Right lobe of liver (tissue), 6 donors: ENCODE measurements around the gene TLE4. TPM values are rescaled to one million over a fixed set of nuclear protein-coding genes. Genes with fewer than 3 reads are reported as not detected.

Experiments used
- ATAC-seq, 4 donors: fragments of 200-7000 bp; cut with Tn5 transposase; one replicate each; pipeline ENCODE4 v1.9.1; 2020; ENCODE audit warnings: mild to moderate bottlenecking in 4 of 4, moderate library complexity in 4 of 4
- DNase-seq, 3 donors: peaks; one replicate each; pipeline ENCODE4 v3.0.0-alpha.2; 2020
- H3K27ac ChIP-seq, 3 donors: fragments of 200-600 bp; one replicate each; pipeline ENCODE4 v1.8.0; 2022
- H3K27me3 ChIP-seq, 2 donors: fragments of 200-600 bp; one replicate each; pipeline ENCODE4 v1.8.0; 2022
- H3K36me3 ChIP-seq, 4 donors: fragments of 200-600 bp; sonication (generic) in 1 of 4; one replicate each; pipeline versions ENCODE4 v1.5.1 to v1.8.0; 2017 to 2022; ENCODE audit warnings: control low read depth in 1 of 4
- H3K4me1 ChIP-seq, 4 donors: fragments of 200-600 bp; sonication (generic) in 1 of 4; one replicate each; pipeline versions ENCODE4 v1.5.1 to v1.8.0; 2017 to 2022; ENCODE audit warnings: control low read depth in 1 of 4
- H3K4me3 ChIP-seq, 3 donors: fragments of 200-600 bp; one replicate each; pipeline ENCODE4 v1.8.0; 2022
- H3K9me3 ChIP-seq, 4 donors: fragments of 200-600 bp; sonication (generic) in 1 of 4; one replicate each; pipeline versions ENCODE4 v1.5.1 to v1.8.0; 2017 to 2022; ENCODE audit warnings: control low read depth in 1 of 4
- POLR2A ChIP-seq: fragments of 450-650 bp; IDR thresholded peaks from one replicate; pipeline ENCODE4 v1.6.1; 2017; ENCODE audit warnings: antibody characterized with exemption, mild to moderate bottlenecking
- WGBS: methylation state at CpG from one replicate; pipeline ENCODE4 v1.1.6; 2018; ENCODE audit warnings: low coverage, low lambda C conversion rate; ENCODE audit not compliant: insufficient coverage; ENCODE audit errors: missing lambda C conversion rate; 5-methylcytosine and 5-hydroxymethylcytosine counted together
- intact Hi-C, 2 donors: fragments of 100-400 bp; cut with DNase I; formaldehyde crosslinking; loops; one replicate each; pipeline versions ENCODE4 v1.11.2 to v1.14.1; 2022
- total RNA-seq, 6 experiments: library from RNA; depleted of rRNA in 2 of 6; stranded (reverse); fragments of >200 nt in 2 of 6; fragmentation: NEBNext Ultra II Directional in 3 of 6; extraction: Animal tissue kit (Norgen Biotek cat#: 25700) in 3 of 6; gene quantifications; one replicate each; pipeline versions ENCODE4 v1.1.0 to v1.2.4, GENCODE V29; 2016 to 2023
- TF ChIP-seq, protein P1 (sequence below), 4 donors: fragments of 200-600 bp in 3 of 4; fragments of 450-650 bp in 1 of 4; IDR thresholded peaks; one replicate each; pipeline versions ENCODE4 v1.5.1 to v1.8.0; 2016 to 2022; ENCODE audit warnings: antibody characterized with exemption in 4 of 4, mild to moderate bottlenecking in 2 of 4
- donor health status: DM: no; HTN: yes; CAD: no.
- donor health status: DM: no; HTN: no; CAD: no.
- donor health status: DM: no; HTN: no; CAD: no.
- donor health status: DM: no; HTN: yes; CAD: no.
- donor health status: DM: no; HTN: yes; CAD: no.

Gene TLE4
- total RNA-seq, 6 experiments from 2014 or later, result 2.9 to 8.3 (median 5.7) TPM

DNA sequence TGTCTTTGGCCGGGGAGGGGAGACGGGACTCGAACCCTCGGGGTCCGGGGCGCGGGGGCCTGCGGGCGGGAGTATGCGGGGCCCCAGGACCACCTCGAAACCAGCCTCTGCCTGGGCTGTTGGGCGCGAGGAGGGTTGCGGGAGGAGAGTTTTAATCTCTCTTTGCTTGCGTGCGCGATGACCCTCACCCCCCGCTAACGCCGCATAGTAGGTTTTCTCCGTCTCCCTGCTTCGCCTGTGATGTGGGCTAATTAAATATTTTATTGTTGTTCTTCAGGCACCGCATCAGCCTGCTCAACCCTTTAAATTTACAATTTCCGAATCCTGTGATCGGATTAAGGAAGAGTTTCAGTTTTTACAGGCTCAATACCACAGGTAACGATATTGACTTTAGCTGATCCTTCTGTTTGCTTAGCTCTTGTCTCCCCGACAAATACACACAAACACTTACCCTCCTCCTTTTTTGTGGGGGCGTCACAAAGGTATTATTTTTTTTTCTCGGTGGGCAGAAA is 1.7 kb downstream of the TLE4 start:
- Histone ChIP-seq H3K4me3 (peak overlapping the region; percentile 72 to 83 (median 82)), H3K27me3 (no peaks in the 10 kb centered on the region), H3K9me3 (no peaks in the 10 kb centered on the region), H3K36me3 (no peaks in the 10 kb centered on the region), H3K27ac (peak overlapping the region; percentile 88 to 95 (median 93)), H3K4me1 (peaks cover 0 to 7% (median 0%) of the 10 kb centered on the region in 4 donors)
- intact Hi-C loops, result no loop called here
- DNase-seq (peak in 1 of 3 donors; percentile 70), ATAC-seq (no peak)
- WGBS, result 3% methylated on average over 16 of the region's 29 CpGs
- TF ChIP-seq, protein P1, sequence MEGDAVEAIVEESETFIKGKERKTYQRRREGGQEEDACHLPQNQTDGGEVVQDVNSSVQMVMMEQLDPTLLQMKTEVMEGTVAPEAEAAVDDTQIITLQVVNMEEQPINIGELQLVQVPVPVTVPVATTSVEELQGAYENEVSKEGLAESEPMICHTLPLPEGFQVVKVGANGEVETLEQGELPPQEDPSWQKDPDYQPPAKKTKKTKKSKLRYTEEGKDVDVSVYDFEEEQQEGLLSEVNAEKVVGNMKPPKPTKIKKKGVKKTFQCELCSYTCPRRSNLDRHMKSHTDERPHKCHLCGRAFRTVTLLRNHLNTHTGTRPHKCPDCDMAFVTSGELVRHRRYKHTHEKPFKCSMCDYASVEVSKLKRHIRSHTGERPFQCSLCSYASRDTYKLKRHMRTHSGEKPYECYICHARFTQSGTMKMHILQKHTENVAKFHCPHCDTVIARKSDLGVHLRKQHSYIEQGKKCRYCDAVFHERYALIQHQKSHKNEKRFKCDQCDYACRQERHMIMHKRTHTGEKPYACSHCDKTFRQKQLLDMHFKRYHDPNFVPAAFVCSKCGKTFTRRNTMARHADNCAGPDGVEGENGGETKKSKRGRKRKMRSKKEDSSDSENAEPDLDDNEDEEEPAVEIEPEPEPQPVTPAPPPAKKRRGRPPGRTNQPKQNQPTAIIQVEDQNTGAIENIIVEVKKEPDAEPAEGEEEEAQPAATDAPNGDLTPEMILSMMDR (IDR thresholded peaks at IDR 0.05), result no peak
- no peak for TF ChIP-seq POLR2A

DNA sequence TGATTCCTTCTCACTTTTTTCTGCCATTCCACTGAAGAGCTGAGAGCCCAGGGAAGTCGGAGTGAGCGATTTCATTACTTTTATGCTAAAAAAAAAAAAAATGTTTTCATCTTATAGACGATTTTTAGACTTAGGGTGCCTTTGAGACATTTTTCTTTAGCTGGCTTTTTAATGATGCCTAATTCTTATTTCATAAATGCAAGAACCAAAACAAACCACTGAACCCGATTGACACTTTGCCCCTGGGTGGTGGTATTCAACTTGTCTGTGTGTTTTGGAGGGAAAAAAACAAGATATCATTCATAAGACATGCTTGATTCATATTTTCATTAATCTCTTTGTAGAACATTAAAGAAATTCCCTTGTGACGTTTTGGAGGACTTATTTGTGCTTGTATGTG is 2.4 kb downstream of the TLE4 start:
- ATAC-seq (no peak), DNase-seq (no peak)
- no peaks in the 10 kb centered on the region for H3K36me3 ChIP-seq
- no peaks in the 10 kb centered on the region for H3K27me3 ChIP-seq
- H3K27ac ChIP-seq, result peak overlapping the region in 1 of 3 donors; percentile 95
- no peak for TF ChIP-seq POLR2A
- TF ChIP-seq, protein P1 (IDR thresholded peaks at IDR 0.05), result no peak
- H3K4me3 ChIP-seq, result peak overlapping the region in 2 of 3 donors; percentile 72 to 82
- H3K4me1 ChIP-seq, result peaks cover 0 to 7% (median 0%) of the 10 kb centered on the region in 4 donors
- no peaks in the 10 kb centered on the region for H3K9me3 ChIP-seq
- intact Hi-C loops, result no loop called here
- WGBS, result 53% methylated on average over 5 of the region's 5 CpGs

DNA sequence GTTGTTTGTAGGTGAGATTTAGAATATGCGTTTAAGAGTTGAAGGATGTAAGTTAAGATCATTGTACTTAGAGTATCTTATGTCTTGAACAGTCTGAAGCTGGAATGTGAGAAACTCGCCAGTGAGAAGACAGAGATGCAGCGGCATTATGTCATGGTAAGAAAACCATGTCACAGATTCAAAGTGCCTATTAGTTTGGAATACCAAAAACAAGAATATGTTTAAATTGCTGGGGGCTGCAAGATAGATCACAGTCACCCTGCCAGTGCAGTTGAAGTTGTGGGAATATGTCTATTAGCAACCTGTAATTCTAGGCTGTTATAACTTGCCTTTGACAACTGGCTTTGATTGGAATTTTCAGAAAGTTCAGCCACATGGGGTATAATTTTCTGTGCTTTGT is 3.0 kb downstream of the TLE4 start:
- Histone ChIP-seq H3K4me1 (peaks cover 0 to 7% (median 0%) of the 10 kb centered on the region in 4 donors), H3K4me3 (no peak overlapping the region), H3K27me3 (no peaks in the 10 kb centered on the region), H3K9me3 (no peaks in the 10 kb centered on the region), H3K36me3 (no peaks in the 10 kb centered on the region), H3K27ac (no peak overlapping the region)
- 88% methylated on average over 3 of the region's 3 CpGs for WGBS
- TF ChIP-seq POLR2A, result no peak
- TF ChIP-seq, protein P1 (IDR thresholded peaks at IDR 0.05), result no peak
- DNase-seq (no peak), ATAC-seq (no peak)
- intact Hi-C loops, result no loop called here

DNA sequence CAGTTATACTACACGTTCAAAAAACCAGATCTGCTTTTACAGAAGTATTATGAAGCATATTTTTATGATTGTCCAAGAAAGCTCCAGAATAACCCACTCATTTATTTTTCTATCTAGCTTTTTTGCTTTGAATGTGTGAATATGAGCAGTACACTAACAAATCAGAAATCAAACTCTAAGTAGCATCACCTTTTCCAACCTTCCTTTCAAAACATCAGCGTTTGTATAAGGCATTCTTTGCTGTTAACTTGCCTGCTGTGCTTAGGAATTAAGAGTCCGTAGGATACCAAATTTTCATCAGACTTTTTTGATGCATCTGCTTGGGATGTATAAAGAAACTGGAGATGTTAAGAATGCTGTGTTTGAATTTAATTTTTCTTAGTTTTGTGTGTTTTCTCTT is 3.8 kb downstream of the TLE4 start:
- 62% methylated on average over 3 of the region's 3 CpGs for WGBS
- intact Hi-C loops, result no loop called here

More for the DNA sequence above, 3.8 kb downstream of the TLE4 start:
- no peak for DNase-seq
- no peaks in the 10 kb centered on the region for H3K27me3 ChIP-seq
- peaks cover 0 to under 1% (median 0%) of the 10 kb centered on the region in 4 donors for H3K4me1 ChIP-seq
- H3K27ac ChIP-seq, result no peak overlapping the region
- ATAC-seq, result no peak
- no peaks in the 10 kb centered on the region for H3K9me3 ChIP-seq
- H3K4me3 ChIP-seq, result no peak overlapping the region
- no peaks in the 10 kb centered on the region for H3K36me3 ChIP-seq
- TF ChIP-seq, protein P1 (IDR thresholded peaks at IDR 0.05), result no peak
- no peak for TF ChIP-seq POLR2A
